ENCODE measurements around the gene URB2. TPM values are rescaled to one million over a fixed set of nuclear protein-coding genes. Genes with fewer than 3 reads are reported as not detected.

URB2 gene
- total RNA-seq, 1 experiment from 2014 or later, result 24.6 TPM

DNA sequence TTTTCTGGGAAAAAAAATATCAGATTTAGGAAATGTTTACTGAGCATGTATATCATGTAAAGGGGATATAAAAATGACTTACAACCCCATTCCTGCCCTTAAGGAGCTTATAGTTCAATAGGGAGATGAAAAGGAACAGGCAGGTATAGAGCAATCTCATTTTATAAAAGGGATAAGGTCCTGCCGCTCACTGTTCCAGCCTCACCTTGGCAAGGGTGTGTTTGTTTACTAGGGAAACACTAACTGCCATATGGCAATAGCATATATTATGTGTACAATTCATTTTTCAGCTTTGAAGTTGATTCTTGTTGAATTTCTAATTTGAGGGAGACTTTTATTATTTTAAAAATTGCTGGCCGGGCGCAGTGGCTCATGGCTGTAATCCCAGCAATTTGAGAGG is 25.5 kb downstream of the URB2 start:
- ChIA-PET CTCF (interaction anchor here (1.4 kb wide), 1 partner anchor 10 kb away, joined by 3 read pairs; no protein-coding TSS in a partner anchor), POLR2A (no interaction called here)
- DNase-seq (ENCODE audit: low spot score) (no peak), ATAC-seq (no peak)
- Mint-ChIP-seq H3K9me3 (no peaks in the 10 kb centered on the region), H3K27me3 (ENCODE audit: low read depth) (no peaks in the 10 kb centered on the region), H3K36me3 (peaks cover 75% of the 10 kb centered on the region), H3K4me3 (no peak overlapping the region), H3K4me1 (no peaks in the 10 kb centered on the region), H3K27ac (no peak overlapping the region)
- no peak for TF ChIP-seq OVOL2 (CRISPR knock-in tag; IDR thresholded peaks at IDR 0.05; ENCODE audit: borderline replicate concordance)
- no peak for TF ChIP-seq STAT6 (CRISPR knock-in tag; conservative IDR thresholded peaks at IDR 0.05; ENCODE audit: low read depth)
- TF ChIP-seq, protein P1, sequence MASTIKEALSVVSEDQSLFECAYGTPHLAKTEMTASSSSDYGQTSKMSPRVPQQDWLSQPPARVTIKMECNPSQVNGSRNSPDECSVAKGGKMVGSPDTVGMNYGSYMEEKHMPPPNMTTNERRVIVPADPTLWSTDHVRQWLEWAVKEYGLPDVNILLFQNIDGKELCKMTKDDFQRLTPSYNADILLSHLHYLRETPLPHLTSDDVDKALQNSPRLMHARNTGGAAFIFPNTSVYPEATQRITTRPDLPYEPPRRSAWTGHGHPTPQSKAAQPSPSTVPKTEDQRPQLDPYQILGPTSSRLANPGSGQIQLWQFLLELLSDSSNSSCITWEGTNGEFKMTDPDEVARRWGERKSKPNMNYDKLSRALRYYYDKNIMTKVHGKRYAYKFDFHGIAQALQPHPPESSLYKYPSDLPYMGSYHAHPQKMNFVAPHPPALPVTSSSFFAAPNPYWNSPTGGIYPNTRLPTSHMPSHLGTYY (CRISPR knock-in tag; IDR thresholded peaks at IDR 0.05), result no peak
- TF ChIP-seq ZNF396 (CRISPR knock-in tag; IDR thresholded peaks at IDR 0.05; ENCODE audit: borderline replicate concordance), result no peak
- TF ChIP-seq, protein P2, sequence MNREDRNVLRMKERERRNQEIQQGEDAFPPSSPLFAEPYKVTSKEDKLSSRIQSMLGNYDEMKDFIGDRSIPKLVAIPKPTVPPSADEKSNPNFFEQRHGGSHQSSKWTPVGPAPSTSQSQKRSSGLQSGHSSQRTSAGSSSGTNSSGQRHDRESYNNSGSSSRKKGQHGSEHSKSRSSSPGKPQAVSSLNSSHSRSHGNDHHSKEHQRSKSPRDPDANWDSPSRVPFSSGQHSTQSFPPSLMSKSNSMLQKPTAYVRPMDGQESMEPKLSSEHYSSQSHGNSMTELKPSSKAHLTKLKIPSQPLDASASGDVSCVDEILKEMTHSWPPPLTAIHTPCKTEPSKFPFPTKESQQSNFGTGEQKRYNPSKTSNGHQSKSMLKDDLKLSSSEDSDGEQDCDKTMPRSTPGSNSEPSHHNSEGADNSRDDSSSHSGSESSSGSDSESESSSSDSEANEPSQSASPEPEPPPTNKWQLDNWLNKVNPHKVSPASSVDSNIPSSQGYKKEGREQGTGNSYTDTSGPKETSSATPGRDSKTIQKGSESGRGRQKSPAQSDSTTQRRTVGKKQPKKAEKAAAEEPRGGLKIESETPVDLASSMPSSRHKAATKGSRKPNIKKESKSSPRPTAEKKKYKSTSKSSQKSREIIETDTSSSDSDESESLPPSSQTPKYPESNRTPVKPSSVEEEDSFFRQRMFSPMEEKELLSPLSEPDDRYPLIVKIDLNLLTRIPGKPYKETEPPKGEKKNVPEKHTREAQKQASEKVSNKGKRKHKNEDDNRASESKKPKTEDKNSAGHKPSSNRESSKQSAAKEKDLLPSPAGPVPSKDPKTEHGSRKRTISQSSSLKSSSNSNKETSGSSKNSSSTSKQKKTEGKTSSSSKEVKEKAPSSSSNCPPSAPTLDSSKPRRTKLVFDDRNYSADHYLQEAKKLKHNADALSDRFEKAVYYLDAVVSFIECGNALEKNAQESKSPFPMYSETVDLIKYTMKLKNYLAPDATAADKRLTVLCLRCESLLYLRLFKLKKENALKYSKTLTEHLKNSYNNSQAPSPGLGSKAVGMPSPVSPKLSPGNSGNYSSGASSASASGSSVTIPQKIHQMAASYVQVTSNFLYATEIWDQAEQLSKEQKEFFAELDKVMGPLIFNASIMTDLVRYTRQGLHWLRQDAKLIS (CRISPR knock-in tag; IDR thresholded peaks at IDR 0.05; ENCODE audit: borderline replicate concordance), result no peak
- no peak for TF ChIP-seq USF1 (CRISPR knock-in tag; IDR thresholded peaks at IDR 0.05)
- no peak for TF ChIP-seq NR2C2 (CRISPR knock-in tag; IDR thresholded peaks at IDR 0.05)
- TF ChIP-seq MLX (CRISPR knock-in tag; IDR thresholded peaks at IDR 0.05), result no peak
- TF ChIP-seq CREM (CRISPR knock-in tag; IDR thresholded peaks at IDR 0.05), result no peak
- TF ChIP-seq ATF6 (CRISPR knock-in tag; IDR thresholded peaks at IDR 0.05), result no peak
- TF ChIP-seq NFYB (CRISPR knock-in tag; conservative IDR thresholded peaks at IDR 0.05; ENCODE audit: low read depth), result no peak
- no peak for TF ChIP-seq ZNF263 (CRISPR knock-in tag; IDR thresholded peaks at IDR 0.05; ENCODE audit: low read depth)
- no peak for TF ChIP-seq JUN (CRISPR knock-in tag; IDR thresholded peaks at IDR 0.05)
- TF ChIP-seq CREB1 (CRISPR knock-in tag; IDR thresholded peaks at IDR 0.05), result no peak
- TF ChIP-seq TP53 (CRISPR knock-in tag; IDR thresholded peaks at IDR 0.05), result no peak
- TF ChIP-seq USF2 (CRISPR knock-in tag; IDR thresholded peaks at IDR 0.05), result no peak

Data from WTC11 (cell line).